Effector CD8-positive, alpha-beta T cell (primary cell): ENCODE measurements around the gene IL17RE.
"Not testable (repeated sequence)": the region's sequence is repeated elsewhere in the genome, so short reads cannot be mapped to it uniquely, and the experiment has no call there.

Experiments
- DNase-seq: peaks from one replicate; lab custom pipeline; 2025; lab: John Stamatoyannopoulos, UW

The IL17RE gene

DNA sequence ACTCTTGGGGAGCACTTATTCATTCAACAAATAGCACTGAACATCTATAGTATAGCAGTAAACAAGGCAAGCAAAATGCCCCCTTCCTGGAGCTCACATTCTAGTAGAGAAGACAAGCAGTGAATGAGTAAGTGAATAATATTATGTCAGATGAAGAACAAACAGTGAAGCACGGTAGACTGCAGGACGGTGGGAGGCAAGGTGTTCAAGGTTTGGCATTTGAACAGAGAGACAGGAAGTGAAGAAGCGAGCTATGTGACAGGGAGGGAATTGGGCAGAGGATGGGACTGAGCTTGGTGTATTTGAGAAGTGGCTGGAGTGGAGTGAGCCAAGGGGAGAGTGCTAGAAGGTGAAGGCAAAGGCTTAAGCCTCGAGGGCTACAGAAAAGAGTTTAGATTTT, 32.3 kb downstream of the IL17RE start:
- no peak for DNase-seq

DNA sequence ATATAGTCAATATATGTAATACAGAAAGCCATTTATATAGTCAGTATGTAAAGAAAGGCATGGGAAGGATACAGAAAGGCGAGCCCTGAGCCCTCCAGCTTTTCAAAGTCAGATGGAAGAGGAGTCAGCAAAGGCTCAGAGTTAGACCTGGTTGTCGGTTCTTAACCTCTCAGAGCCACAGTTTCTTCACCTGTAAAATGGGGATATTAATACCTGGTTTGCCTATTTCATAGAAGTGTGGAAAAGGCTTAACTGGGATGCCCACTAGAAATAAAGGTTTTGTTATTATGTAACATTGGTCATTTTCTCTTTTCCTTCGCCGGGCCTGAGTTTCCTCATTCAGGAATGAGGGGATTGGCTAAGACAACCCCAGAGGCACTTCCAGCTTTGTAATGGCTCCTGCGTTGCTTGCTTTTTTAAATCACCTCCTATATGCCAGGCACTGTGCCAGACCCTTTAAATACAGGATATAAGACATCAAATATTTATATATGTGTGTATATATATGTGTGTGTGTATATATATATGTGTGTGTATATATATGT, 33.4 kb downstream of the IL17RE start:
- DNase-seq, result no peak

DNA sequence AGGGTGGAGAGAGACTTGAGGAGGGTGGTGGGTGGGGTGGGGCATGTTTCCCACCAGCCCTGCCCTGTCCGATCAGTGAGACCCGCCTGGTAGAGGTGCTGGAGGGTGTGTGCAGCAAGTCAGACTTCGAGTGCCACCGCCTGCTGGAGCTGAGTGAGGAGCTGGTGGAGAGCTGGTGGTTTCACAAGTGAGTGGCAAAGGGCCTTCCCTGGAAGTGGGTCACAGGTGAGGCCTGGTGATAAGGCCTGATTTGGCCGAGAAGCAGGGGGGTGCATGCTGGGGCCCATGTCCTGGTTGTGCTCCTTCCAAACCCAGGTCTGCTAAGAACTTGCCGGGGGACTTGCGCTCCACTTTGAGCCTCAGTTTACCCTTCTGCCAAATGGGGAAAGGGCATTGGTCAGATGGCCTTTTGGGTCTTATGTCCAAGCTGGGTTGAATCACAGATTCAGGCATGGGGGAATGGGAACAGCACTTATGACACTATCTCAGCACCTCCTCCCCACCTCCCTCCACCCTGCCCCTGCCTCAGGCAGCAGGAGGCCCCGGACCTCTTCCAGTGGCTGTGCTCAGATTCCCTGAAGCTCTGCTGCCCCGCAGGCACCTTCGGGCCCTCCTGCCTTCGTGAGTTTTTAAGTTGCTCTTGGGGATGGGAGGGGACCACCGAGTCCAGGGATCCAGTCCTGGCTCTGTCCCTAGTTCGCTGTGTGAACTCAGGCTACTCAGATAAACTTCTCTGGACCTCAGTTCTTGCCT, 35.0 kb downstream of the IL17RE start:
- no peak for DNase-seq

DNA sequence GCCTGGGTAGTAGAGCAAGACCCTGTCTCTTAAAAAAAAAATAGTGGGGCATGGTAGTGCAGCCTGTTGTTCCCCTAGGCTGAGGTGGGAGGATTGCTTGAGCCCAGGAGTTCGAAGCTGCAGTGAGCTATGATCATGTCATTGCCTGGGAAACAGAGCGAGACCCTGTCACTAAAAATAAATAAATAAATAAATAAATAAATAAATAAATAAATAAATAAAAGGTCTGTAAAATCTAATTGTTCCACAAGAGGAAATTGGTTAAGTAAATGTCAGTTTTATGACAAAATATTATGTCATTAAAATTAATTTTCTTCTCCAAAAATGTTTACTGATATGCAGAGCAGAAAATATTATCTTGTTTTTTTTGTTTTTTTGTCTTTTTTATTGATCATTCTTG, 36.3 kb downstream of the IL17RE start:
- no peak for DNase-seq

DNA sequence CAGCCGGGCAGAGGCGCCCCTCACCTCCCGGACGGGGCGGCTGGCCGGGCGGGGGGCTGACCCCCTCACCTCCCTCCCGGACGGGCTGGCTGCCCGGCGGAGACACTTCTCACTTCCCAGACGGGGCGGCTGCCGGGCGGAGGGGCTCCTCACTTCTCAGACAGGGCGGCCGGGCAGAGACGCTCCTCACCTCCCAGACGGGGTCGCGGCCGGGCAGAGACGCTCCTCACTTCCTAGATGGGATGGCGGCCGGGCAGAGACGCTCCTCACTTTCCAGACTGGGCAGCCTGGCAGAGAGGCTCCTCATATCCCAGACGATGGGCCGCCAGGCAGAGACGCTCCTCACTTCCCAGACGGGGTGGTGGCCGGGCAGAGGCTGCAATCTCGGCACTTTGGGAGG, 37.3 kb downstream of the IL17RE start:
- not testable (repeated sequence) for DNase-seq

DNA sequence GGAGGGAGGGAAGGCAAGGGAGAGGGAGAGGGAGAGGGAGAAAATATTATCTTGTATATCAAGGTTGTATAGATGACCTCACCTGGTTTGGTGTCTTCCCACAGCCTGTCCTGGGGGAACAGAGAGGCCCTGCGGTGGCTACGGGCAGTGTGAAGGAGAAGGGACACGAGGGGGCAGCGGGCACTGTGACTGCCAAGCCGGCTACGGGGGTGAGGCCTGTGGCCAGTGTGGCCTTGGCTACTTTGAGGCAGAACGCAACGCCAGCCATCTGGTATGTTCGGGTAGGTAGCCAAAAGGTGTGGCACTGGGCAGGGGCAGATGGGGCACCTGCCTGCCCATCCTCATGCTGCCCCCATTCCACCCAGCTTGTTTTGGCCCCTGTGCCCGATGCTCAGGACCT, 38.1 kb downstream of the IL17RE start:
- DNase-seq, result no peak

DNA sequence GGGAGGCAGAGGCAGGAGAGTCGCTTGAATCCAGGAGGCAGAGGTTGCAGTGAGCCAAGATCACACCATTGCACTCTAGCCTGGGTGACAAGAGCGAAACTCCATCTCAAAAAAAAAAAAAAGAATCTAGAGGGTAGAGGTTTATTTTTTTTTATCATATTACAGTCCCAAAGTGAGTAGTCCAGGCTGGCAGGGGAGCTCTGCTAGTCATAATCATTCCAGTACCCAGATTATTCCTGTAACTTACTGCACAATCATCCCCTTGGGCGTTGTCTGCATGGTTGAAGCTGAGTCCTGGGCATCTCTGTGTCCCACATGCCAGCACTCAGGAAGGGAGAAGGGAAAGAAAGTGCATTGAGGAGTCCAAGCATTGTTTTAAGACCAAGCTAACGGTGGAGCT, 39.5 kb downstream of the IL17RE start:
- DNase-seq, result no peak

DNA sequence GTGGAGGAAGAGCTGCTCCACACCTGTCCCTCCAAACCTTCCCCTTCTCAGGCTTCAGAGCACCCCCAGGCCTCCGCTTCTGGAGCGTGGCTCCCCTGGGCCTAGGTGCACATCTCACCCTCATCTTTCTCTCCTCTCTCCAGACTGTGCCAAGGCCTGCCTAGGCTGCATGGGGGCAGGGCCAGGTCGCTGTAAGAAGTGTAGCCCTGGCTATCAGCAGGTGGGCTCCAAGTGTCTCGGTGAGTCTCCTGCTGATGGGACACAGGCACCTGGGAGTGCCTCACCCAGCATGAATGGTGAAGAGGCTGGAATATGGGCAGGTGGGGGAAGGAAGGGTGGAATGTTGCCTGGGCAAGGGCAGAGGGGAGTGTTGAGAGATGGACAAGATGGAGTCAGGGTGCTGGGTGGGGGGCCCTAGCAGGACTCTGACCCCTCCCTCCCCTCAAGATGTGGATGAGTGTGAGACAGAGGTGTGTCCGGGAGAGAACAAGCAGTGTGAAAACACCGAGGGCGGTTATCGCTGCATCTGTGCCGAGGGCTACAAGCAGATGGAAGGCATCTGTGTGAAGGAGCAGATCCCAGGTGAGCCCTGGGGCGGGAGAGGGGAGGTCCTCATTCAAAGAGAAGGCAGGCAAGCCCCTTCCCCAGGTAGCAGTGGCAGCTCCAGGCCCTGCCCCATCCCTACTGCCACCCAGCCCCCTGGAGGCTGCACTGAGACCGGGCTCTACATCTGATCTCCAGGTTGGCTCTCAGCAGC, 40.5 kb downstream of the IL17RE start:
- DNase-seq, result no peak

DNA sequence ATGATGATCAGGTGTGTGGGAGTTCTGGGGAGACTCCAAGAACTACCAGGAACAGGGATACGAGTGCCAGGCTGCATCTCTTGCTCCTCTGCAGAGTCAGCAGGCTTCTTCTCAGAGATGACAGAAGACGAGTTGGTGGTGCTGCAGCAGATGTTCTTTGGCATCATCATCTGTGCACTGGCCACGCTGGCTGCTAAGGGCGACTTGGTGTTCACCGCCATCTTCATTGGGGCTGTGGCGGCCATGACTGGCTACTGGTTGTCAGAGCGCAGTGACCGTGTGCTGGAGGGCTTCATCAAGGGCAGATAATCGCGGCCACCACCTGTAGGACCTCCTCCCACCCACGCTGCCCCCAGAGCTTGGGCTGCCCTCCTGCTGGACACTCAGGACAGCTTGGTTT, 41.6 kb downstream of the IL17RE start:
- no peak for DNase-seq

DNA sequence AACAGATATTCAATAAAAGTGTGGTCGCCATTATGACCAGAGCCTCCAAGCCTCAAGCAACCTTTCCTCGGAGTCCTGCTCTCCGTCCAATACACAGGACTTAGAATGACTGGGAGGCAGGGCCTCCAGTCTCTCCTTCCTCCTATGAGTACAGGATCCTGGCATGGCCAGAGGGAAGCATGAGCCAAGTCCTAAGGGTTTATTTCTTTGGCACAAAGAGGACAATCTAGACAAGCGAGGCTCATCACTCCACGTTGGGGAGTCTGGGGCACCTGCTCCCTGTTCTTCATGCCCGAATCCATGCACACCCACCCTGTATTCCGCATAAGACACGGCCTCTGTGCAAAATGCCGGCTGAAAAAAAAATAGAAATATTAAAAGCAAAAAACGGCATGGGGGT, 42.7 kb downstream of the IL17RE start:
- no peak for DNase-seq

DNA sequence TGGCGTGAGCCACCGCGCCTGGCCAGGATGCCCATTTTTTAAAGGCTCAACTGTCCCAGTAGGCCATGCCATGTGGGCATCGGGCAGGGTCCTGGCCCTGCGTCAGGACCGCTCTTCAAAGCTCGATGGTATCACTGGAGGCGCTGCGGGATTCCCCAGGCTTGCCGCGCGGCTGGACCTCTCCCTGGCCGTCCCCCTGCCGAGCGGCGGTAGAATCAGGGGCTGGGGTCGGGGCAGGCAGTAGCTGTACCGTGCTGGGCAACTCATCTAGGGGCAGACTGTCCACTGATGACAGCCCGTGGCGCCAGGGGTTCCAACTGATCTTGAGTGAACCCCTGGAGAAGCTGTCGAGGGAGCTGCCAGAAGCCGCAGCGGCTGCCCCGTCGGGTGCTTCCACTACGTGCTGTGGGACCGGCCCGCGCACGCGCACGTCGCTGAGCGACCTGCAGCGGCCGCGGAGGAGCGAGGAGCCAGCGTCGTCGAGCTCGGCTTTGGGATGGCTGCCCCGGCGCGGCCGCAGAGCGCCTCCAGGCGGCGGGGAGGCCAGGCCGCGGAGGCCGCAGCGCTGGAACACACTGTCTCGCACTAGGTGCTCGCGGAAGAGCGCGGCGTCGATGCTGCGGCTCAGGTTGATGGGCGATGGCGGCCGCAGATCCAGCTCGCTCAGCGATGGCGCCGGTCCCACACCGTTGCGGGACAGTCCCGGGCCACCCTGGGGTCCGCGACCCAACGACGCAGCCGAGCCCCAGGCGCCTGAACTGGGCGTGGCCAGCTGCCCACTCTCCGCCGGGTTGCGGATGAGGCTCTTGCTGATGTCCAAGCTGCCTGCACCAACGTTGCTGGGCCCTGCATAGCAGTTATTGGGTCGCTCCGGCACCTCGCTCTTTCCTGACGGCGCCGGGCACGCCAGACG, 43.7 kb downstream of the IL17RE start:
- DNase-seq, result peak; percentile 71

DNA sequence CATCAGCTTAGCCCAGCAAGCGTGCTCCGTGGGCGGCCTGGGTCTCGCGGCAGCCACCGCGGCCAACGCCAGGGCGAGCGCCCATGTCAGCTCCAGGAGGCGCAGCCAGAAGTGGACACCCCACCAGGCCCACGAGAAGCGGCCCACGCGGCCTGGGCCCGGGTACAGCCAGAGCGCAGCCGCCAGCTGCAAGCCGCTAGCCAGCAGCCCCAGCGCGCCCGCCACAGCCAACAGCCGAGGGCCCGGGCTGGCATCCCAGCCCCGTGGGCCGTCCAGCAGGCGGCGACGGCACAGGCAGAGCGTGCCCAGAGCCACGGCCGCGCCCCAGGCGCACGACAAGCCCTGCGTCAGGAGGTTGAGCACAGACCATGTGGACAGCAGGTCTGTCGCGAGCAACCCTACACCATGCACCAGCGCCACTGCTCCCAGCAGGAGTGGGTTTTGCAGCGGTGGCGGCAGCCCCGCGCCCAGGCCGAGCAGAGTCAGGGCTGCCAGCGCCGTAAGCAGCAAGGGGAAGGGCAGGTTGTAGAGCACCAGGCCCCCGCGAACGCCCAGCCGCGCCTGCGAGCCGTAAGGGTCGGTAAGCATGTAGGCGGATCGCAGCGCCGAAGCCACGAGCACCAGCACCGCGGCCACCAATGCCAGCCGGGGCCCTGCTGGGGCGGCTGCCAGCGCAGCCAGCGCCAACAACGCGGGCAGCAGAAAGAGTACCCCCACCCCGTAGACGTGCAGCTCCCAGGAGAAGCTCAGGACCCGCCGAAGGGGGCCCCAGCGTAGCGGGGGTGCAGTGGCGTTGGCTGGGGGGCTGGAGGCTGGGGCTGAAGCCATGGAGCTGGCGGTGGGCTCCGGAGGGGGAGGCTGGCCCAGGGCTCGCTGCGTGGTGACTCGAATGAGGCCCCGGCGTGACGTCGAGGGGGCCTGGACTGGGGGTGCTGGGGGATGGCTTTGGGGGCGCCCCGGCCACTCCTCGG, 44.7 kb downstream of the IL17RE start:
- DNase-seq, result no peak

DNA sequence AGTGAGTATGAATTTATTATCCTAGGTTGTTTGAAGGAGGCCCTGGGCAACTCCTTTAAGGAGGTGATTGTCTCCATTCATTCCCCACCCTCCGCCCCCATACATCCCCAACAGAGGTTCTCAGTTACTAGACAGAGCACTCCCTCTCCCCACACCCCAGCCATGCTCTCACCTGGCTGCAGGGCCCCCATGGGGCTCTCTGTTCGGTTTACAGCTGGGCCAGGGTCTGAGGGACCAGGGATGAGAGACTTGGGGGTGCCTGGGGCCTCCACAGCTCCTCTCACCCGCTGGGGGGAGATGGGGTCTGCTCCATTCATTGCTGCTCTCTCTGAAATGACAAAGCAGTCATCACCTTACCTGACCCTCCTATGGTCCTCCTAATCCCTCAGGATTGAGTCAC, 45.9 kb downstream of the IL17RE start:
- no peak for DNase-seq

DNA sequence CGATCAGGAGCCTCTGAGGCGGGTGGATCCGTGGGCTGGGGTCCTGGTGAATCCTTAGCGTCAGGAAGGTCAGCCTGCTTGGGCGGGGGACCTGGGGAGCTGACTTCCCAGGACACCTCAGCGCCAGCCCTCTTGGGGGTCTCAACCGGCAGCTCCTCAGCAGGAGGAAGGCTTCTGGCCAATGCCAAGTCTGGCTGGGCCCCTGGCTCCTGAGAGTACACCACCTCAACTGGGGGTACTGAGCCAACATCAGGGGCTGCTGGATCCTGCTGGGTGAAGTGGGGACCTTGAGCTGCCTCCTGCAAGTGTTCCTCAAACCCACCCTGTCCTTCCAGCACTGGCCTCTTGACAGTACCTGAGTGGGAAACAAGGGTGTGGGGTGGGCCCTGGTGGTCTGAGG, 46.5 kb downstream of the IL17RE start:
- DNase-seq, result no peak

DNA sequence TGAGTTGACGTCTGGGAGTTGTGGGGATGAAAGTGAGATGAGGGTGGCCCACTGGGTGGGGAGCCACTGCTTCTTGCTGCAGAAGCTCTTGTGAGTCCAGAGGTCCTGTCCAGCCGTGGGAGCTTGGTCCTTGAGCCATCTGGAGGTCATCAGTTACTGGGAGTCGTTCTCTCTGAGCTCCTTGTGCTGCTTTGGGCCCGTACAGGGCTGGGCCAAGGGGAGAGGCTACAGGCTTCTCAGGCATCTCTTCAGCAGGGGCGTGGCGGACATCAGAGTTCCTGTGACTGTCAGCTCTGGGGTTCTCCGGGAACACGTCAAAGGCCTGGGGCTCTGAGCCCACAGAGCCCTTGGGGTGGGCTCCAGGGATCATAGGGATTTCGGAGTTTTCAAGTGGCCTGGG, 47.0 kb downstream of the IL17RE start:
- DNase-seq, result no peak

DNA sequence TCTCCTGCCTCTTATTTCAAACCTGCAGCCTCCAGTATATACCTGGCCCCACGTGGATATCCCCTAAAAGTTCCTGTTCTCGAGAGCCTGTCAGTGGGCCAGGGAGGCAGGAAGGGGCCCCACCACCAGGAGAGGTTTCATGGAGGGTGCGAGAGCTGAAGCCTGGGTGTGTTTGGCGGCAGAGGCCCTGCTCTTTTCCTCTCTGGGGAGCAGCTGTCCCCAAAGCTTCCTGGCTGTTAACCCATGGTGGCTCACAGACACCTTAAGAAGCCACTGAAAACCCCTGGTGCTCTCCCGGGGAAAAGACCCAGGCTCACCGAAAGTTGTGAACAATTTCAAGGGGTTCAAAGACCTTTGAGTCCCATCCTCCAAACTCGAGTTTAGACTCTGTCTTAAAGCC, 48.5 kb downstream of the IL17RE start:
- DNase-seq, result no peak

DNA sequence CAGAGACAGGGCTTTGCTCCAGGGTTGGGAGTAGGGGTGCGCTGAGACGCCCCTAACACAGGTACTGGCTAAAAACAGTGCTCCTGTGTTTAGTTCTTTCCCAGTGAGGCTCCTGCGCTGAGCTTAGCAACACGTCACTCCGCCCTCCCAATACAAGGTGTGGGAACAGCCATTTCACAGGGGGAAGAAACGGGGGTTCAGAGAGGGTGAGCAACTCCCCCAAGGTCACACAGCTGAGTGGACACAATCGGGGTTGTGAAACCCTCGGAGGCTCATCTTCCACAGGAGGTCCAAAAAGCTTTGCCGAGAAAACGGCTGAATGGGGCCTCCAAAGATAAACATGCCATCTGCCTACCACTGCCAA, 48.9 kb downstream of the IL17RE start:
- no peak for DNase-seq

DNA sequence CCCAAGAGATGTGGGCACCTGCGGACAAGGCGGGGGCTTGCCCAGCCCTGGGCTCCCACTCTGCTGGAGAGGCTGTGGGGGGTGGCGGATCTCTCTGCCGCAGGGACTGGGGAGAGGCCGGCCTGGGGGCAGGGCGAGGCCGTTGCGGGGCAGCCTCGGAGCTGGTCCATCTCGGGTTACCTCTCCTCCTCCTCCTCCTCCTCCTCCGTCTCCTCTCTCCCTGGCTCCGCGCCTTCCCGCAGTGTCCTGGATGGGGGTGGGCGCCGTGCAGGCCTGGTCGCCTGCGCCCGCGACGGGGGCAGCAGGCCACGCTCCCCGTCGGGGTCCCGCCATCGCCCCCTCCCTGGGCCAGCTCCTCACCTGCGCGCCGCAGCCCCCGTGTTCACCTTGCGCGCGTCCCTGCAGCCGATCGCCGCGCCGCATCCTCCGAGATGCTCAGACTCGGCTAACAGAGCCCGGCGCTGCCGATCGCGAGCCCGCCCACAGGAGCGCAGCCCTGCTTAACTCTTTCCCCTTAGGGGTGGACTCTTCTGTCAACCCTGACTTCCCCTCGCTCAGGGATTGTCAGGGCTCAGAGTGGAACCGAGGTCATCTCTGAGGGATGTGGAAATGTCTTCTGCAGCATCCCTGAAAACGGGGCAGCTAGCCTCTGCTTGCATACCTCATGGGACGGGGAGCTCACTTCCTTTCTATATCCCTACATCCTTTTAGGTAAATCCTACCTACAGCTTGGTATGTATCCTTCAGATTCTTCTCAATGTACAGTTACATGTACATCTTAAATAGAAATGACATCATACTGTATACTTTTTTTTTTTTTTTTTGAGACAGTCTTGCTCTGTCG, 49.5 kb downstream of the IL17RE start, which contains the start of gene PRRT3:
TSS of gene PRRT3 (minus strand) at position 447 of the 844 bp plus-strand sequence. CDS start 2,293 bp downstream, outside the sequence.
- DNase-seq, result peak; percentile 11

DNA sequence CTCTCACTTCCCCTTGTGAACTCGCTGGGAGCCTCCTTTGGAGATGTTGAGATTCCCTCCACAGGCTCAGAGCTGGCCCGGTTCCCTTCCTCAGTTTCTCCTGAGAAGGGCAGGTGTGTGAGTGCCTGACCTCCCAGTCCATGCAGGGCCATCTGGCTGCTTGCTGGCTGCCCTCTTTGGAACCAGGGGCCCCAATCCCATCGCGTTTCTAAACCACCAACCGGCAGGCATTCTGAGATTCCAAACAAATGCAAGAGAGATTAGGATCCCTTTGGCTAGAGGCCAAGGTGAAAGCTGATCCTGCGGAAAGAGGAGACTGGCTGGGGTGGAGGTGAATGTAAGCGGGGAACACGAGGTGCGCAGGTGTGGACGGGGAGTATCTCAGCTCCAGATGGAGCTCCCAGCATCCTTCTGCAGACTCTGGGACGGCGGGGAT, 52.4 kb downstream of the IL17RE start:
- DNase-seq, result no peak
